Stimulated activated CD8-positive, alpha-beta memory T cell treated with anti-CD3 and anti-CD28 coated beads, Interleukin-12 subunit alpha, Interleukin-12 subunit beta, amount 100 ng/mL, for 1 hour (primary cell): Measurements from ENCODE around the gene CUTA.

Experiments
- DNase-seq: peaks from one replicate; pipeline ENCODE4 v3.0.0-alpha.2; 2020; ENCODE audit warnings: low read depth

Gene CUTA

GRCh38 chr6:33417903-33418689, at the start of gene CUTA:
Gene CUTA (minus strand): TSS chr6:33418107. CDS start chr6:33418000, 107 bp downstream.
- peak; percentile 98 for DNase-seq

DNA sequence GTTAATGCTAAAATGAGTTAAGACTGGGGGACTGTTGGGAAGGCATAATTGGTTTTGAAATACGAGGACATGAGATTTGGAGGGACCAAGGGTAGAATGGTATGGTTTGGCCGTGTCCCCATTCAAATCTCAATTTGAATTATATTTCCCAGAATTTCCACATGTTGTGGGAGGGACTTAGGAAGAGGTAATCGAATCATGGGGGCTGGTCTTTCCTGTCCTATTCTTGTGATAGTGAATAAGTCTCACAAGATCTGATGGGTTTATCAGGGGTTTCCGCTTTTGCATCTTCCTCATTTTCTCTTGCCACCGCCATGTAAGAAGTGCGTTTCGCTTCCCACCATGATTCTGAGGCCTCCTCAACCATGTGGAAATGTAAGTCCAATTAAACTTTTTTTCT, 49.2 kb upstream of the CUTA start:
- DNase-seq, result no peak

GRCh38 chr6:33466075-33466735, 48.3 kb upstream of the CUTA start:
- no peak for DNase-seq

GRCh38 chr6:33459226-33459625, 41.3 kb upstream of the CUTA start:
- DNase-seq, result no peak

- DNase-seq, result no peak
Observed at GRCh38 chr6:33458676-33459075, 40.8 kb upstream of the CUTA start.

- DNase-seq, result no peak
Observed at GRCh38 chr6:33456156-33456555, 38.2 kb upstream of the CUTA start.

DNA sequence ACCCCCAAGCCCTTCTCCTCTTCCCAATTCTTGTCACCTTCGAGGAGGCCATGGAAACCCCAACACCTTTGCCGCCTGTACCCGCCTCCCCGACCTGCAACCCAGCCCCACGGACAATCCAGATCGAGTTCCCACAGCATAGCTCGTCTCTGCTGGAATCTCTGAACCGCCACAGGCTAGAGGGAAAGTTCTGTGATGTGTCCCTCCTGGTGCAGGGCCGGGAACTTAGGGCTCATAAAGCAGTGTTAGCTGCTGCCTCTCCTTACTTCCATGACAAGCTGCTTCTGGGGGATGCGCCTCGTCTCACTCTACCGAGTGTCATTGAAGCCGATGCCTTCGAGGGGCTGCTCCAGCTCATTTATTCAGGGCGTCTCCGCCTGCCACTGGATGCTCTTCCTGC, 37.1 kb upstream of the CUTA start:
- no peak for DNase-seq

GRCh38 chr6:33454009-33454946, 36.4 kb upstream of the CUTA start, which contains the start of gene ZBTB9:
Gene ZBTB9 (plus strand): TSS chr6:33454576. CDS start chr6:33455101, 525 bp downstream.
- peak; percentile 85 for DNase-seq

DNA sequence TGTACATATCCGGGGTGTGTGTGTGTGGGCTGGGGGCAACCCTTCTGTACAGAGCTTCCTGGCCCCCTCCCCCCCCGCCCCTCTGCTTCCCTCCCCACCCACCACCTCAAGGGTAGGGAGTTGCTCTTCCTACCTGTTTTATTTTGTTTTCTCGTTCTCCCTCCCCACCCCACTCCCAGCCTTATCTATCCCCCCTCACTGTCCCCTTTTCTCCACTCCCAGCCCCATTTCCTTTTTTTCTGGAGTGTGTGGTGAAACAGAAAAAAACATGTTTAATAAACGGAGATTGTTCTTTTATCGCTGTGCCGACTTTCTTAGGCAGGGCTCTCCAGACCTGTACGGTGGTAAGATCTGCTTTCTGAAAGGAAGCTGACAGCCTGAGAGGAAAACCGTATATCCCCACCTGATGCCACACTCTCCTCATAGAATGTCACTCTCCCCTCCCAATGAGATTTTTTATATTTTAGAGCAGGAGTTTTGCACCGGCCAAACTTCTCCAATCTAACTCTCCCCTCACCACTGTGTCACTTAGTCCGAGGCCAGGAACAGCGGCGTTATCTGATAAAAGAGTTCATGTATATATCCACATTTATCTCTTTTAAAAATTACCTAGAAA, 35.6 kb upstream of the CUTA start:
- DNase-seq, result no peak

DNA sequence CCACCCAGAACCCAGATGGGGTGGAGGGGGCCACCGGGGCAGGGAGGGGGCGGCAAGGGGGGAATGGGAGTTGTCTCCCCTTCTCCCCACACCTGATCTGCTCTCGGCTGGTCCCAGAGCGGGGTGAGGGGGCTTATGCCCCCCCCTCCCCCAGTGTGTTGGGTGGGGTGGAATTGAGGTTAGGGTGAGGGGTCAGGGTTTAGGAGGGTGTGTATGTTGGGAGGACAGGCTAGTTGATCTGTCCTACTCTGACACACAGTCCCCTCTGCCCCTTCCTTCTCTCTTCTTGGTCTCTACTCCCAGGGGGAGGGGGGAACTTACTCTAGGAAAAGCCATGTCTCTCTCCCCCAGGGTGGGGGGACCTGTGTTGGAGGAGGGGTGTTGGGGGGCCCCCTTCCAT, 34.6 kb upstream of the CUTA start:
- DNase-seq, result no peak

- no peak for DNase-seq
Observed at GRCh38 chr6:33451606-33452005, 33.7 kb upstream of the CUTA start.

DNA sequence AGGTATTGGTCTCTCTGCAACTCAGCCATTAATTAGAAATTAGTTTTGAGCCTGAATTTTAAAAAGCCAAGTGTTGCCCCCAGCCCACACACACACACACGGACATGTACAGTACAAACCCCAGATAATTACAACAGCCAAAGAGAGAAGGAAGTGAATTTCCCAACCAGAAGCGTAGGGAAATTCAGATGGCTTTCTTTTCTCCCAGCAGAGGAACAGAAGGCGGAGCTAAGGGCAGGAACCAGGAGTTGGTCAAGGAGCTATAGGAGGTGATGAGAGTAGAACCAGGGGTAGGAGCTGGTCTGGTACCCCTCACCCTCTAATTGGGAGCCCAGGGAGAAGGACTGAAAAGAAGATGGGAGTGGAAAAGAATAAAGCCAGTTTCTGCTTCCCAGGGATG, 32.5 kb upstream of the CUTA start:
- DNase-seq, result no peak

- no peak for DNase-seq
Observed at GRCh38 chr6:33446356-33446755, 28.4 kb upstream of the CUTA start.

GRCh38 chr6:33445119-33445603, 27.3 kb upstream of the CUTA start:
- DNase-seq, result no peak

GRCh38 chr6:33443619-33444504, 26.0 kb upstream of the CUTA start:
- no peak for DNase-seq

DNA sequence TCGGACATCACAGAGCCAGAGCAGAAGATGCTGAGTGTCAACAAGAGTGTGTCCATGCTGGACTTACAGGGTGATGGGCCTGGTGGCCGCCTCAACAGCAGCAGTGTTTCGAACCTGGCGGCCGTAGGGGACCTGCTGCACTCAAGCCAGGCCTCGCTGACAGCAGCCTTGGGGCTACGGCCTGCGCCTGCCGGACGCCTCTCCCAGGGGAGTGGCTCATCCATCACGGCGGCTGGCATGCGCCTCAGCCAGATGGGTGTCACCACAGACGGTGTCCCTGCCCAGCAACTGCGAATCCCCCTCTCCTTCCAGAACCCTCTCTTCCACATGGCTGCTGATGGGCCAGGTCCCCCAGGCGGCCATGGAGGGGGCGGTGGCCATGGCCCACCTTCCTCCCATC, 25.1 kb upstream of the CUTA start:
- no peak for DNase-seq

DNA sequence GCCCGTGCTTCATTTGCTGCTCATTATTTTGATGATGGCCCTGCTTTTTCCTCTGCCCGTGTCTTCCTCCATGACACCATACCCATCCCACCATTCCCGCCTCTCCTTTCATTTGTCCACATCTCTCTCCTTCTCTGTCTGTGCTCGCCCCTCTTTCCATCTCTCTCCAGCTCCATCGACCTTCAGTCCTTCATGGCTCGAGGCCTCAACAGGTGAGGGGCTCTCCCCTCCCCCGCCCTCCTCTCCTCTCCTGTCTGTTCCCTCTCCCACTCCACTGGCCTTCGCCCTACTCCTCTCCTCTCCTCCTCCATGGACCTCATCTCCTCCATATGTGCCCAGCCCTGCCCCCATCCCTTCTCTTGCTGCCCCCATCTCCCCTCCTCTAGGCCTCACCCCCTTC, 24.4 kb upstream of the CUTA start:
- DNase-seq, result no peak

DNA sequence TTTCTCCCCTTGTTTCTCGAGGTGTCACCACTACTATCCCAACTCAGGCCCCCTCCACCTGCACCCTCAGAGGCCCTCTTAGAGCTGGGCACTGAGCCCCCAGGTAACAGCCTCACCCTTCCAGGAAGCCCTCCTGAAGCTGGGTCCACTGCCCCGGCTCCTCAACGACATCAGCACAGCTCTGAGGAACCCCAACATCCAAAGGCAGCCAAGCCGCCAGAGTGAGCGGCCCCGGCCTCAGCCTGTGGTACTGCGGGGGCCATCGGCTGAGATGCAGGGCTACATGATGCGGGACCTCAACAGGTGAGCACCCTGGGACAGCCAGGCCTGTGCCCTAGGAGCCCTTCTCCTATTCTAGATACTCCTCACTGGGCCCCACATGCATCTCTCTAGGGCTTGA, 23.6 kb upstream of the CUTA start:
- DNase-seq, result no peak

GRCh38 chr6:33440649-33441309, 22.9 kb upstream of the CUTA start:
- no peak for DNase-seq

GRCh38 chr6:33439956-33440648, 22.2 kb upstream of the CUTA start:
- no peak for DNase-seq
